IMR-90 (cell line): Measurements from ENCODE around the gene GPC4. TPM values are rescaled to one million over a fixed set of nuclear protein-coding genes. Genes with fewer than 3 reads are reported as not detected.

Experiments used
- ATAC-seq: fragments of 200-7000 bp; cut with Tn5 transposase; 2 replicates; pipeline ENCODE4 v1.9.1; 2020; ENCODE audit warnings: low read depth, mild to moderate bottlenecking, moderate library complexity
- BruUV-seq: library from RNA; stranded (reverse); fragments of 400-500 nt; replicated peaks from 2 replicates; lab custom pipeline; 2021; lab: Mats Ljungman, UMichigan
- CTCF ChIA-PET: fragments of 300-600 bp; formaldehyde crosslinking; extraction: SDS; loops from one replicate; lab custom pipeline; 2021; ENCODE audit warnings: antibody characterized with exemption; lab: Yijun Ruan, JAX
- POLR2A ChIA-PET: fragments of 300-600 bp; sonication (Branson Sonifier 250); formaldehyde crosslinking; loops from one replicate; lab custom pipeline; 2022; ENCODE audit warnings: antibody characterized with exemption; ENCODE audit not compliant: unreplicated experiment; lab: Charles Lee
- DNase-seq: peaks from one replicate; pipeline ENCODE4 v3.0.0; 2013
- H2AFZ ChIP-seq: replicated peaks from 2 replicates; pipeline ENCODE3; 2013; ENCODE audit warnings: low read length, mild to moderate bottlenecking; ENCODE audit not compliant: poor library complexity
- H2AK5ac ChIP-seq: 2 replicates; pipeline ENCODE4 v1.6.1; 2013; ENCODE audit warnings: low read depth, low read length, inconsistent platforms
- H2AK9ac ChIP-seq: replicated peaks from 2 replicates; pipeline ENCODE3; 2013; ENCODE audit warnings: mild to moderate bottlenecking, low read depth, low read length, moderate library complexity; ENCODE audit not compliant: poor library complexity
- H2BK120ac ChIP-seq: 2 replicates; pipeline ENCODE4 v1.6.1; 2013; ENCODE audit warnings: low read depth, low read length, inconsistent platforms
- H2BK15ac ChIP-seq: 3 replicates; pipeline ENCODE4 v1.6.1; 2013; ENCODE audit warnings: low read depth, low read length, inconsistent platforms
- H2BK20ac ChIP-seq: 2 replicates; pipeline ENCODE4 v1.6.1; 2013; ENCODE audit warnings: low read depth, mild to moderate bottlenecking, inconsistent platforms, low read length, moderate library complexity
- H2BK5ac ChIP-seq: 2 replicates; pipeline ENCODE4 v1.6.1; 2013; ENCODE audit warnings: mild to moderate bottlenecking, low read depth, low read length, inconsistent platforms; ENCODE audit not compliant: poor library complexity, severe bottlenecking
- H3K14ac ChIP-seq: replicated peaks from 2 replicates; pipeline ENCODE4 v1.6.1; 2013; ENCODE audit warnings: low read depth, low read length, inconsistent platforms
- H3K18ac ChIP-seq: 2 replicates; pipeline ENCODE4 v1.6.1; 2013; ENCODE audit warnings: low read depth, low read length, control low read depth
- H3K23ac ChIP-seq: 2 replicates; pipeline ENCODE4 v1.6.1; 2013; ENCODE audit warnings: low read depth, low read length, inconsistent platforms
- H3K27ac ChIP-seq: 2 replicates; pipeline ENCODE4 v1.5.1; 2013; ENCODE audit warnings: mild to moderate bottlenecking, control low read depth, low read length; ENCODE audit not compliant: insufficient read depth
- H3K27me3 ChIP-seq: 2 replicates; pipeline ENCODE4 v1.6.1; 2013; ENCODE audit warnings: low read length; ENCODE audit not compliant: control insufficient read depth, insufficient read depth
- H3K36me3 ChIP-seq: 2 replicates; pipeline ENCODE4 v1.6.1; 2013; ENCODE audit warnings: low read length, mixed read lengths; ENCODE audit not compliant: control insufficient read depth, insufficient read depth
- H3K4ac ChIP-seq: 2 replicates; pipeline ENCODE4 v1.6.1; 2013; ENCODE audit warnings: low read depth, low read length, inconsistent platforms
- H3K4me1 ChIP-seq: 2 replicates; pipeline ENCODE4 v1.6.1; 2013; ENCODE audit warnings: low read length, mixed read lengths; ENCODE audit not compliant: control insufficient read depth, insufficient read depth
- H3K4me2 ChIP-seq: 2 replicates; pipeline ENCODE4 v1.6.1; 2013; ENCODE audit warnings: low read depth, mild to moderate bottlenecking, control low read depth, low read length, moderate library complexity
- H3K4me3 ChIP-seq: 2 replicates; pipeline ENCODE4 v1.5.1; 2013; ENCODE audit warnings: low read depth, mild to moderate bottlenecking, control low read depth, low read length, moderate library complexity; ENCODE audit not compliant: insufficient read depth
- H3K56ac ChIP-seq: 2 replicates; pipeline ENCODE4 v1.6.1; 2013; ENCODE audit warnings: low read length, inconsistent platforms; ENCODE audit not compliant: insufficient read depth; ENCODE audit errors: extremely low read depth
- H3K79me1 ChIP-seq, 2 experiments: 2 replicates each; pipeline ENCODE4 v1.6.1; 2013; ENCODE audit warnings: low read length in 2 of 2, inconsistent platforms in 1 of 2, low read depth in 1 of 2
- H3K9ac ChIP-seq: 2 replicates; pipeline ENCODE4 v1.6.1; 2013; ENCODE audit warnings: low read depth, low read length, control low read depth
- H3K9me1 ChIP-seq: 2 replicates; pipeline ENCODE4 v1.6.1; 2013; ENCODE audit warnings: low read length, inconsistent platforms; ENCODE audit not compliant: insufficient read depth
- H3K9me3 ChIP-seq: 2 replicates; pipeline ENCODE4 v1.6.1; 2013; ENCODE audit warnings: low read length; ENCODE audit not compliant: control insufficient read depth, insufficient read depth
- H4K20me1 ChIP-seq: 2 replicates; pipeline ENCODE4 v1.6.1; 2013; ENCODE audit warnings: low read length, inconsistent platforms; ENCODE audit not compliant: insufficient read depth
- H4K5ac ChIP-seq: 2 replicates; pipeline ENCODE4 v1.6.1; 2013; ENCODE audit warnings: mild to moderate bottlenecking, low read depth, low read length, control low read depth
- H4K8ac ChIP-seq, 2 experiments: 2 replicates each; pipeline ENCODE4 v1.6.1; 2013; ENCODE audit warnings: low read depth in 2 of 2, low read length in 2 of 2, control low read depth in 1 of 2, inconsistent platforms in 1 of 2
- H4K91ac ChIP-seq: 2 replicates; pipeline ENCODE4 v1.6.1; 2013; ENCODE audit warnings: low read depth, low read length, inconsistent platforms; ENCODE audit not compliant: insufficient read depth
- BHLHE40 ChIP-seq: fragments of 150-350 bp; IDR thresholded peaks from 2 replicates; pipeline ENCODE4 v1.6.1; 2016; ENCODE audit warnings: mild to moderate bottlenecking, low read depth, low read length
- CEBPB ChIP-seq: IDR thresholded peaks from 2 replicates; pipeline ENCODE4 v1.6.1; 2012; ENCODE audit warnings: low read depth, low read length, improper control_type of control experiment
- CHD1 ChIP-seq: IDR thresholded peaks from 2 replicates; pipeline ENCODE4 v1.6.1; 2012; ENCODE audit warnings: low read depth, low read length, improper control_type of control experiment
- CTCF ChIP-seq: conservative IDR thresholded peaks from 2 replicates; pipeline ENCODE4 v1.5.1; 2012; ENCODE audit warnings: mild to moderate bottlenecking, low read depth, low read length, improper control_type of control experiment
- ELK1 ChIP-seq: fragments of 150-350 bp; IDR thresholded peaks from 2 replicates; pipeline ENCODE4 v1.6.1; 2016; ENCODE audit warnings: low read depth, mild to moderate bottlenecking, low read length, moderate library complexity, borderline replicate concordance
- FOS ChIP-seq: fragments of 150-350 bp; IDR thresholded peaks from 2 replicates; pipeline ENCODE4 v1.6.1; 2016; ENCODE audit warnings: low read depth, low read length
- MAFK ChIP-seq: IDR thresholded peaks from 2 replicates; pipeline ENCODE4 v1.6.1; 2012; ENCODE audit warnings: low read depth, low read length, improper control_type of control experiment
- MXI1 ChIP-seq: IDR thresholded peaks from 2 replicates; pipeline ENCODE4 v1.6.1; 2012; ENCODE audit warnings: low read depth, mild to moderate bottlenecking, low read length, moderate library complexity, borderline replicate concordance
- NFE2L2 ChIP-seq: fragments of 150-350 bp; IDR thresholded peaks from 2 replicates; pipeline ENCODE4 v1.6.1; 2016; ENCODE audit warnings: low read depth, mild to moderate bottlenecking, low read length
- POLR2A ChIP-seq: IDR thresholded peaks from 2 replicates; pipeline ENCODE4 v1.6.1; 2012; ENCODE audit warnings: mild to moderate bottlenecking, low read depth, low read length
- RAD21 ChIP-seq: IDR thresholded peaks from 2 replicates; pipeline ENCODE4 v1.6.1; 2012; ENCODE audit warnings: low read length, improper control_type of control experiment
- RCOR1 ChIP-seq: IDR thresholded peaks from 2 replicates; pipeline ENCODE4 v1.6.1; 2012; ENCODE audit warnings: mild to moderate bottlenecking, low read length, improper control_type of control experiment; ENCODE audit not compliant: insufficient replicate concordance
- RFX5 ChIP-seq: IDR thresholded peaks from 2 replicates; pipeline ENCODE4 v1.8.0; 2012; ENCODE audit warnings: low read depth, mild to moderate bottlenecking, low read length, moderate library complexity
- SMC3 ChIP-seq: fragments of 150-350 bp; IDR thresholded peaks from 2 replicates; pipeline ENCODE4 v1.6.1; 2016; ENCODE audit warnings: low read depth, mild to moderate bottlenecking, antibody characterized with exemption, low read length, moderate library complexity
- WGBS, 2 experiments: methylation state at CpG; one replicate each; pipeline versions ENCODE4 v1.1.5 to v1.1.7; 2013; ENCODE audit warnings: missing lambda C conversion rate in 2 of 2; ENCODE audit not compliant: insufficient read length in 1 of 2; ENCODE audit errors: extremely low coverage in 2 of 2; 5-methylcytosine and 5-hydroxymethylcytosine counted together
- dilution Hi-C: fragments of 300-500 bp; cut with HindIII; formaldehyde crosslinking; loops from one replicate; pipeline ENCODE4 v1.14.3; 2018; ENCODE audit warnings: low sequenced_read_pairs; ENCODE audit not compliant: unreplicated experiment
- in situ Hi-C: fragments of 300-500 bp; cut with MboI; formaldehyde crosslinking; loops from 3 replicates; pipeline ENCODE4 v1.14.3; 2019; ENCODE audit warnings: low sequenced_read_pairs, inconsistent platforms, mixed read lengths
- intact Hi-C: fragments of 100-400 bp; cut with micrococcal nuclease; formaldehyde crosslinking; loops from 2 replicates; pipeline ENCODE4 v1.10.0; 2022
- polyA plus RNA-seq, 3 experiments: library from polyadenylated mRNA; depleted of rRNA; stranded (reverse); fragments of >200 nt; gene quantifications; 2 replicates each; pipeline ENCODE4 v1.2.3, GENCODE V29; 2012; ENCODE audit warnings: low replicate concordance in 1 of 3
- total RNA-seq: library from RNA; depleted of rRNA; stranded (reverse); fragments of >200 nt; gene quantifications from 2 replicates; pipeline ENCODE4 v1.2.3, GENCODE V29; 2012

The GPC4 gene
- total and polyA plus RNA-seq, 2 of the 4 experiments (the other 2 are of a cell fraction), result 0.54 to 1.6 TPM

- H3K27ac ChIP-seq, result peak overlapping the region; percentile 59
- H3K79me1 ChIP-seq, result no peaks in the 10 kb centered on the region
- no peak overlapping the region for H2AK5ac ChIP-seq
- in situ Hi-C loops, result no loop called here
- dilution Hi-C loops, result no loop called here
- no peaks in the 10 kb centered on the region for H3K9me1 ChIP-seq
- H4K91ac ChIP-seq, result no peak overlapping the region; the same call in 1 of the 2 replicates
- intact Hi-C loops, result loop anchor here (1.0 to 10.0 kb wide), 2 partner anchors 79 to 250 kb away; no protein-coding TSS in a partner anchor
- peak overlapping the region; percentile 62 for H3K9ac ChIP-seq
- peak overlapping the region; percentile 70 for H2AFZ ChIP-seq
- no peak overlapping the region for H2BK120ac ChIP-seq
- WGBS, 2 experiments, result 36% methylated on average over 45 of the region's 93 CpGs; no CpG with 5 or more reads in 1 of the 2 experiments
- CTCF ChIA-PET, result no interaction called here
- POLR2A ChIA-PET, result no interaction called here
- no peak for TF ChIP-seq CTCF
- no peak for TF ChIP-seq RAD21
- TF ChIP-seq NFE2L2, result no peak
- no peak for TF ChIP-seq SMC3
- no peak for TF ChIP-seq CEBPB
- TF ChIP-seq CHD1, result no peak
- no peak for TF ChIP-seq RCOR1
- TF ChIP-seq POLR2A, result no peak
- TF ChIP-seq BHLHE40, result no peak
- no peak for TF ChIP-seq RFX5
- TF ChIP-seq MXI1, result no peak
- TF ChIP-seq MAFK, result no peak
- no peak for TF ChIP-seq ELK1
- TF ChIP-seq FOS, result no peak
- peak overlapping the region; percentile 96 for H3K4me3 ChIP-seq
- H3K23ac ChIP-seq, result no peak overlapping the region
- no peaks in the 10 kb centered on the region; the same call in 1 of the 2 replicates for H4K20me1 ChIP-seq
- no peaks in the 10 kb centered on the region; the same call in 1 of the 2 replicates for H3K4me1 ChIP-seq
- peaks cover 18% of the 10 kb centered on the region for H3K27me3 ChIP-seq
- H2AK9ac ChIP-seq, result no peak overlapping the region
- no peak overlapping the region for H3K4ac ChIP-seq
- DNase-seq (no peak), ATAC-seq (no peak; the same call in 1 of the 2 replicates)
- H3K9me3 ChIP-seq, result no peaks in the 10 kb centered on the region
- H2BK20ac ChIP-seq, result no peak overlapping the region
- no peak overlapping the region for H4K8ac ChIP-seq
- peak overlapping the region; percentile 79 for H3K4me2 ChIP-seq
- H2BK15ac ChIP-seq, result no peak overlapping the region
- no peak overlapping the region for H3K14ac ChIP-seq
- no TSS peak for BruUV-seq
- H3K36me3 ChIP-seq, result no peaks in the 10 kb centered on the region
- H3K56ac ChIP-seq, result no peak overlapping the region
- H2BK5ac ChIP-seq, result no peak overlapping the region
- peak overlapping the region; percentile 41; the same call in 1 of the 2 replicates for H3K18ac ChIP-seq
- H4K5ac ChIP-seq, result no peak overlapping the region
These were observed 648 bp downstream of the GPC4 start for GRCh38 chrX:133414406-133415275.
